GM21423 (cell line): ENCODE data around the gene EML6.

Experiments
- ATAC-seq: cut with Tn5 transposase; IDR thresholded peaks from one replicate; pipeline ENCODE4 v1.9.1; 2021; ENCODE audit warnings: mild to moderate bottlenecking, moderate library complexity; ENCODE audit not compliant: unreplicated experiment

EML6 gene

GRCh38 chr2:54957321-54957999 is 234.0 kb downstream of the EML6 start:
- ATAC-seq = no peak

GRCh38 chr2:54958717-54959371 is 235.4 kb downstream of the EML6 start:
- no peak for ATAC-seq

- ATAC-seq = no peak
Observed at GRCh38 chr2:54960164-54960563, 236.7 kb downstream of the EML6 start.

- no peak for ATAC-seq
Observed at GRCh38 chr2:54962511-54962910, 239.0 kb downstream of the EML6 start.

- ATAC-seq = no peak
Observed at GRCh38 chr2:54962935-54963440, 239.5 kb downstream of the EML6 start.

GRCh38 chr2:54963476-54963875 is 240.0 kb downstream of the EML6 start:
- ATAC-seq = no peak

GRCh38 chr2:54964271-54964670 is 240.8 kb downstream of the EML6 start:
- no peak for ATAC-seq

GRCh38 chr2:54964816-54965215 is 241.4 kb downstream of the EML6 start:
- ATAC-seq = no peak

- ATAC-seq = no peak
Observed at GRCh38 chr2:54965425-54965824, 242.0 kb downstream of the EML6 start.

GRCh38 chr2:54966165-54966832 is 242.8 kb downstream of the EML6 start:
- ATAC-seq = no peak

GRCh38 chr2:54966837-54967236 is 243.4 kb downstream of the EML6 start:
- ATAC-seq = no peak

GRCh38 chr2:54967269-54967668 is 243.8 kb downstream of the EML6 start:
- ATAC-seq = no peak

- no peak for ATAC-seq
Observed at GRCh38 chr2:54967759-54968365, 244.4 kb downstream of the EML6 start.

- ATAC-seq = no peak
Observed at GRCh38 chr2:54968561-54969218, 245.2 kb downstream of the EML6 start.

GRCh38 chr2:54969295-54969939 is 246.0 kb downstream of the EML6 start:
- ATAC-seq = no peak

GRCh38 chr2:54969940-54970338 is 246.5 kb downstream of the EML6 start:
- no peak for ATAC-seq

- ATAC-seq = no peak
Observed at GRCh38 chr2:54975175-54975574, 251.7 kb downstream of the EML6 start.

GRCh38 chr2:54975598-54976492 is 252.4 kb downstream of the EML6 start:
- ATAC-seq = no peak

GRCh38 chr2:54977149-54977548 is 253.7 kb downstream of the EML6 start:
- peak; percentile 92 for ATAC-seq
